Spinal cord (tissue), 10 donors: ENCODE measurements around the gene VPS37D. TPM values are rescaled to one million over a fixed set of nuclear protein-coding genes. Genes with fewer than 3 reads are reported as not detected.
"Not testable (repeated sequence)": the region's sequence is repeated elsewhere in the genome, so short reads cannot be mapped to it uniquely, and the experiment has no call there.

ENCODE experiments used
- DNase-seq, 6 donors: peaks; one replicate each; pipeline versions ENCODE4 v3.0.0 to v3.0.0-alpha.2; 2013 to 2015; ENCODE audit warnings: low spot score in 6 of 6, low read depth in 4 of 6
- H3K27ac ChIP-seq: one replicate; pipeline ENCODE4 v1.5.1; 2013; ENCODE audit warnings: low read depth, low read length, control low read depth
- H3K27me3 ChIP-seq: one replicate; pipeline ENCODE4 v1.6.1; 2013; ENCODE audit warnings: low read length; ENCODE audit not compliant: control insufficient read depth, insufficient read depth
- H3K36me3 ChIP-seq: one replicate; pipeline ENCODE4 v1.6.1; 2013; ENCODE audit warnings: low read length; ENCODE audit not compliant: control insufficient read depth, insufficient read depth
- H3K4me1 ChIP-seq: one replicate; pipeline ENCODE4 v1.6.1; 2013; ENCODE audit warnings: low read length; ENCODE audit not compliant: control insufficient read depth, insufficient read depth
- H3K4me3 ChIP-seq: one replicate; pipeline ENCODE4 v1.5.1; 2013; ENCODE audit warnings: low read depth, low read length, control low read depth
- H3K9me3 ChIP-seq: one replicate; pipeline ENCODE4 v1.6.1; 2013; ENCODE audit warnings: low read length; ENCODE audit not compliant: control insufficient read depth, insufficient read depth
- WGBS: methylation state at CpG from one replicate; pipeline ENCODE4 v1.1.5; 2013; ENCODE audit warnings: missing lambda C conversion rate; ENCODE audit not compliant: insufficient coverage; 5-methylcytosine and 5-hydroxymethylcytosine counted together
- polyA plus RNA-seq, 2 donors: library from polyadenylated mRNA; unstranded; fragments of 120-200 nt; gene quantifications; one replicate each; pipeline ENCODE4 v1.2.1, GENCODE V29; 2013; ENCODE audit not compliant: insufficient read length in 2 of 2
- small RNA-seq: library from RNA; depleted of rRNA; stranded (forward); fragments of <200 nt; gene quantifications from one replicate; pipeline ENCODE3, GENCODE V24; 2014; ENCODE audit warnings: low replicate concordance
- total RNA-seq, 2 donors: library from RNA; depleted of rRNA in 1 of 2; stranded (reverse); fragments of 120-200 nt in 1 of 2; fragments of >200 nt in 1 of 2; gene quantifications; one replicate each; pipeline versions ENCODE4 v1.2.3 to v1.2.4, GENCODE V29; 2013 to 2014
- donor health status: healthy.

The VPS37D gene
- total and polyA plus RNA-seq, 4 donors: 8.9 to 29.2 (median 21.0) TPM

- H3K4me3 ChIP-seq, H3K36me3 ChIP-seq, H3K9me3 ChIP-seq, H3K27me3 ChIP-seq, H3K27ac ChIP-seq, DNase-seq: not testable (repeated sequence)
- 97% methylated on average over 7 of the region's 9 CpGs for WGBS
- peaks cover 41% of the 10 kb centered on the region for H3K4me1 ChIP-seq
These were observed 52.8 kb downstream of the VPS37D start for GRCh38 chr7:73720443-73720842.

GRCh38 chr7:73721377-73721817, 53.8 kb downstream of the VPS37D start:
- 28% methylated on average over 3 of the region's 3 CpGs for WGBS
- DNase-seq: peak in 4 of 6 donors; percentile 71 to 93 (median 86)

More at GRCh38 chr7:73721377-73721817, 53.8 kb downstream of the VPS37D start:
- Histone ChIP-seq H3K27me3 (no peaks in the 10 kb centered on the region), H3K27ac (no peak overlapping the region), H3K4me1 (peaks cover 41% of the 10 kb centered on the region), H3K36me3 (peaks cover 3% of the 10 kb centered on the region), H3K4me3 (no peak overlapping the region), H3K9me3 (no peaks in the 10 kb centered on the region)

Small RNAs within 50 kb of the gene (small RNA-seq; reads per million reads assigned to genes)
- 0.32 reads per million, percentile 32 among the genes with 10 or more reads in this experiment for gene MIR4284

Other genes with a start within 250 kb of the VPS37D start
- 1 to 10 TPM; 2.8 to 4.9 TPM for gene FZD9, start 234.1 kb upstream of the VPS37D start, total RNA-seq
- gene FZD9, start 234.1 kb upstream of the VPS37D start, polyA plus RNA-seq: 1 to 10 TPM; 5.4 to 5.8 TPM
- 10 to 100 TPM; 49.6 to 63.9 TPM for gene BAZ1B, start 145.5 kb upstream of the VPS37D start, total RNA-seq
- 10 to 100 TPM; 42.8 to 50.6 TPM for gene BAZ1B, start 145.5 kb upstream of the VPS37D start, polyA plus RNA-seq
- 10 to 100 TPM in 1 of 2 donors, 1 to 10 TPM in 1; 8.2 to 11.3 TPM for gene BCL7B, start 110.1 kb upstream of the VPS37D start, total RNA-seq
- gene BCL7B, start 110.1 kb upstream of the VPS37D start, polyA plus RNA-seq: 10 to 100 TPM; 41.5 to 42.5 TPM
- 10 to 100 TPM; 45.2 to 50.3 TPM for gene TBL2, start 89.3 kb upstream of the VPS37D start, total RNA-seq
- 10 to 100 TPM; 32.3 to 36.8 TPM for gene TBL2, start 89.3 kb upstream of the VPS37D start, polyA plus RNA-seq
- gene MLXIPL, start 43.3 kb upstream of the VPS37D start, total RNA-seq: 1 to 10 TPM in 1 of 2 donors, under 1 TPM in 1; 0.55 to 1.5 TPM
- gene MLXIPL, start 43.3 kb upstream of the VPS37D start, polyA plus RNA-seq: 1 to 10 TPM; 2.9 to 4.4 TPM
- 1 to 10 TPM; 3.5 to 6.6 TPM for gene DNAJC30, start 15.6 kb downstream of the VPS37D start, total RNA-seq
- gene DNAJC30, start 15.6 kb downstream of the VPS37D start, polyA plus RNA-seq: 10 to 100 TPM; 13.2 to 13.5 TPM
- gene BUD23, start 15.8 kb downstream of the VPS37D start, total RNA-seq: 10 to 100 TPM; 24.6 to 37.5 TPM
- gene BUD23, start 15.8 kb downstream of the VPS37D start, polyA plus RNA-seq: 100 to 1,000 TPM in 1 of 2 donors, 10 to 100 TPM in 1; 74.1 to 107 TPM
- 10 to 100 TPM; 15.6 to 25.8 TPM for gene STX1A, start 51.8 kb downstream of the VPS37D start, total RNA-seq
- gene STX1A, start 51.8 kb downstream of the VPS37D start, polyA plus RNA-seq: 10 to 100 TPM; 57.4 to 65.9 TPM
- gene ABHD11, start 71.0 kb downstream of the VPS37D start, total RNA-seq: 10 to 100 TPM in 1 of 2 donors, 1 to 10 TPM in 1; 9.9 to 22.3 TPM
- gene ABHD11, start 71.0 kb downstream of the VPS37D start, polyA plus RNA-seq: 10 to 100 TPM; 15.1 to 16.4 TPM
- gene CLDN3, start 102.4 kb downstream of the VPS37D start, total RNA-seq: 1 to 10 TPM in 1 of 2 donors, not detected in 1; 3.9 TPM
- under 1 TPM; 0.67 to 0.81 TPM for gene CLDN3, start 102.4 kb downstream of the VPS37D start, polyA plus RNA-seq
- gene CLDN4, start 163.2 kb downstream of the VPS37D start, total RNA-seq: 1 to 10 TPM in 1 of 2 donors, under 1 TPM in 1; 0.20 to 2.6 TPM
- gene CLDN4, start 163.2 kb downstream of the VPS37D start, polyA plus RNA-seq: 1 to 10 TPM in 1 of 2 donors, under 1 TPM in 1; 0.25 to 1.3 TPM
- 1 to 10 TPM in 1 of 2 donors, under 1 TPM in 1; 0.79 to 4.2 TPM for gene METTL27, start 174.7 kb downstream of the VPS37D start, total RNA-seq
- under 1 TPM; 0.49 to 0.66 TPM for gene METTL27, start 174.7 kb downstream of the VPS37D start, polyA plus RNA-seq
- not detected for gene TMEM270, start 193.3 kb downstream of the VPS37D start, total RNA-seq
- gene TMEM270, start 193.3 kb downstream of the VPS37D start, polyA plus RNA-seq: not detected